ENCODE data around the gene DAZAP1. TPM values are rescaled to one million over a fixed set of nuclear protein-coding genes. Genes with fewer than 3 reads are reported as not detected.

DAZAP1 gene
- total RNA-seq, 1 experiment from 2014 or later, result 165 TPM

DNA sequence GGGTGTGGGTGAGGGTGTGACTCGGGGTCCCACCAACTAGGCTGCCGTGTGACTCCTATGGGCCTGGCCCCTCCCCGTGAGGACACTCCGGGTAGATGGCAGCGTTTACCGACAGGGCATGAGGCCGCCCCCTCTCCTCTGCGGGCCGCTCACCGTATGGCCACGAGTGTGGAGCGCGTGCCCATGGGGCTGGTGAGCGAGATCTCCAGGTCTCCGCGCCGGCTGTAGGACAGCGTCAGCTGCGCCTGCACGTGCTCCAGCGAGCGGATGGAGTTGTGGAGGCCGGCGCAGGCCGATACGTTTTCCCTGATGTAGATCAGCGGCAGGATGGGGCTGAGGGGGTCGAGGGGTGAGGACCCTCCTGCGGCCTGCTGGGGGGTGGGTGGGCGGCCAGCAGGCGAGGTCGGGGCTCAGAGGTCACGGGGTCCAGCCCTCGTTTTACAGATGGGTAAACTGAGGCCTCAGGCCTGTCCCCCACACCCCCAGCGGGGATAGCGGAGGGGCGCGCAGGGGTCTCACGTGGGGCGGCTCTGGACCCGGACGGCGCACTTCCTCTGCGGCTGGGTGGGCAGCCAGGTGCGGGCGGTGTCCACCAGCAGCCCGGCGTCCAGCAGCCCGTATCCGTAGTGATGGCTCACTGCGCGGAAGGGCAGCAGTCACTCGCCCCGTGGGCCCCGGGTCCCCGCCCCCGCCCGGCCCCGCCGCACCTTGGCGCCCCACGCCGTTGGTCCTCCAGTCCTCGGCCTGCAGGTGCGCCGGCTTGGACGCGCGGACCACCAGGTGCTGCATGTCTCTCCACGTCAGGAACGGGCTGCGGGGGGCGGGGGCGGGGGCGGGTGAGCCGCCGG, 76.0 kb downstream of the DAZAP1 start:
- ChIA-PET CTCF (no interaction called here), POLR2A (no interaction called here)
- intact Hi-C loops (cut with micrococcal nuclease; ENCODE audit: unreplicated experiment), result no loop called here
- no peaks in the 10 kb centered on the region for H3K4me1 Mint-ChIP-seq (ENCODE audit: low read depth, unreplicated experiment)
- H3K4me3 ChIP-seq (ENCODE audit: low read depth, low read length), result no peak overlapping the region
- no peak overlapping the region for H3K4me3 Mint-ChIP-seq (ENCODE audit: unreplicated experiment)
- peaks cover 14% of the 10 kb centered on the region for H3K36me3 Mint-ChIP-seq (ENCODE audit: insufficient read depth, unreplicated experiment)
- TF ChIP-seq, protein P1, sequence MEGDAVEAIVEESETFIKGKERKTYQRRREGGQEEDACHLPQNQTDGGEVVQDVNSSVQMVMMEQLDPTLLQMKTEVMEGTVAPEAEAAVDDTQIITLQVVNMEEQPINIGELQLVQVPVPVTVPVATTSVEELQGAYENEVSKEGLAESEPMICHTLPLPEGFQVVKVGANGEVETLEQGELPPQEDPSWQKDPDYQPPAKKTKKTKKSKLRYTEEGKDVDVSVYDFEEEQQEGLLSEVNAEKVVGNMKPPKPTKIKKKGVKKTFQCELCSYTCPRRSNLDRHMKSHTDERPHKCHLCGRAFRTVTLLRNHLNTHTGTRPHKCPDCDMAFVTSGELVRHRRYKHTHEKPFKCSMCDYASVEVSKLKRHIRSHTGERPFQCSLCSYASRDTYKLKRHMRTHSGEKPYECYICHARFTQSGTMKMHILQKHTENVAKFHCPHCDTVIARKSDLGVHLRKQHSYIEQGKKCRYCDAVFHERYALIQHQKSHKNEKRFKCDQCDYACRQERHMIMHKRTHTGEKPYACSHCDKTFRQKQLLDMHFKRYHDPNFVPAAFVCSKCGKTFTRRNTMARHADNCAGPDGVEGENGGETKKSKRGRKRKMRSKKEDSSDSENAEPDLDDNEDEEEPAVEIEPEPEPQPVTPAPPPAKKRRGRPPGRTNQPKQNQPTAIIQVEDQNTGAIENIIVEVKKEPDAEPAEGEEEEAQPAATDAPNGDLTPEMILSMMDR (IDR thresholded peaks at IDR 0.05; ENCODE audit: insufficient read depth in 1 of 2, low read depth in 1 of 2, low read length in 1 of 2, severe bottlenecking in 1 of 2, unreplicated experiment in 1 of 2), result no peak
- no TSS peak for BruUV-seq (replicated peaks)
- H3K36me3 ChIP-seq (ENCODE audit: control insufficient read depth, insufficient read depth, low read length), result no peaks in the 10 kb centered on the region
- no peaks in the 10 kb centered on the region for H3K27me3 Mint-ChIP-seq (ENCODE audit: insufficient read depth, unreplicated experiment)
- no peaks in the 10 kb centered on the region for H3K4me1 ChIP-seq
- H3K9me3 ChIP-seq, result no peaks in the 10 kb centered on the region
- no peak for DNase-seq
- H3K9me3 Mint-ChIP-seq (ENCODE audit: unreplicated experiment), result no peaks in the 10 kb centered on the region
- no peak overlapping the region for H3K27ac Mint-ChIP-seq (ENCODE audit: unreplicated experiment)
- H3K27me3 ChIP-seq (replicated peaks; ENCODE audit: control insufficient read depth, insufficient read depth, low read length), result no peaks in the 10 kb centered on the region

- POLR2A ChIA-PET, result no interaction called here
Measured at GRCh38 chr19:1483979-1484428, 76.6 kb downstream of the DAZAP1 start.

More at GRCh38 chr19:1483979-1484428, 76.6 kb downstream of the DAZAP1 start:
- Histone ChIP-seq H3K36me3 (ENCODE audit: control insufficient read depth, insufficient read depth, low read length) (no peaks in the 10 kb centered on the region), H3K4me1 (no peaks in the 10 kb centered on the region), H3K9me3 (no peaks in the 10 kb centered on the region), H3K27me3 (replicated peaks; ENCODE audit: control insufficient read depth, insufficient read depth, low read length) (no peaks in the 10 kb centered on the region), H3K4me3 (ENCODE audit: low read depth, low read length) (no peak overlapping the region)
- Mint-ChIP-seq H3K36me3 (ENCODE audit: insufficient read depth, unreplicated experiment) (peaks cover 10% of the 10 kb centered on the region), H3K4me3 (ENCODE audit: unreplicated experiment) (no peak overlapping the region), H3K27ac (ENCODE audit: unreplicated experiment) (no peak overlapping the region), H3K27me3 (ENCODE audit: insufficient read depth, unreplicated experiment) (no peaks in the 10 kb centered on the region), H3K4me1 (ENCODE audit: low read depth, unreplicated experiment) (no peaks in the 10 kb centered on the region), H3K9me3 (ENCODE audit: unreplicated experiment) (no peaks in the 10 kb centered on the region)
- BruUV-seq (replicated peaks), result no TSS peak
- intact Hi-C loops (cut with micrococcal nuclease; ENCODE audit: unreplicated experiment), result no loop called here
- CTCF ChIA-PET, result no interaction called here
- DNase-seq, result no peak
- TF ChIP-seq, protein P1 (IDR thresholded peaks at IDR 0.05; ENCODE audit: insufficient read depth in 1 of 2, low read depth in 1 of 2, low read length in 1 of 2, severe bottlenecking in 1 of 2, unreplicated experiment in 1 of 2), result no peak

Other genes with a start within 250 kb of the DAZAP1 start
- gene SBNO2, start 233.3 kb upstream of the DAZAP1 start, total RNA-seq (2022), result 37.3 and 41.2 TPM in 2 replicates
- 56.7 and 58.1 TPM in 2 replicates for gene STK11, start 201.8 kb upstream of the DAZAP1 start, total RNA-seq (2022)
- gene CBARP, start 169.6 kb upstream of the DAZAP1 start, total RNA-seq (2022), result 7.3 and 9.7 TPM in 2 replicates
- 126 and 140 TPM in 2 replicates for gene ATP5F1D, start 165.8 kb upstream of the DAZAP1 start, total RNA-seq (2022)
- gene MIDN, start 159.0 kb upstream of the DAZAP1 start, total RNA-seq (2022), result 125 and 128 TPM in 2 replicates
- gene CIRBP, start 138.3 kb upstream of the DAZAP1 start, total RNA-seq (2022), result 289 and 331 TPM in 2 replicates
- 51.0 and 56.3 TPM in 2 replicates for gene FAM174C, start 132.1 kb upstream of the DAZAP1 start, total RNA-seq (2022)
- 18.6 and 20.6 TPM in 2 replicates for gene EFNA2, start 121.7 kb upstream of the DAZAP1 start, total RNA-seq (2022)
- gene NDUFS7, start 23.7 kb upstream of the DAZAP1 start, total RNA-seq (2022), result 111 and 114 TPM in 2 replicates
- gene GAMT, start 6.0 kb upstream of the DAZAP1 start, total RNA-seq (2022), result 67.3 and 75.7 TPM in 2 replicates
- 1,192 and 1,341 TPM in 2 replicates for gene RPS15, start 30.8 kb downstream of the DAZAP1 start, total RNA-seq (2022)
- 9.5 and 11.3 TPM in 2 replicates for gene APC2, start 42.5 kb downstream of the DAZAP1 start, total RNA-seq (2022)
- gene C19orf25, start 71.6 kb downstream of the DAZAP1 start, total RNA-seq (2022), result 41.9 and 45.4 TPM in 2 replicates
- 6.4 and 9.8 TPM in 2 replicates for gene PCSK4, start 82.8 kb downstream of the DAZAP1 start, total RNA-seq (2022)
- gene REEP6, start 83.6 kb downstream of the DAZAP1 start, total RNA-seq (2022), result 50.2 and 61.5 TPM in 2 replicates
- gene ADAMTSL5, start 105.4 kb downstream of the DAZAP1 start, total RNA-seq (2022), result 23.9 and 26.2 TPM in 2 replicates
- gene PLK5, start 116.5 kb downstream of the DAZAP1 start, total RNA-seq (2022), result 0.19 TPM in 1 of 2 replicates, not detected in the other
- gene MEX3D, start 160.7 kb downstream of the DAZAP1 start, total RNA-seq (2022), result 50.6 and 52.1 TPM in 2 replicates
- gene MBD3, start 185.3 kb downstream of the DAZAP1 start, total RNA-seq (2022), result 89.3 and 95.3 TPM in 2 replicates
- 222 and 238 TPM in 2 replicates for gene UQCR11, start 197.9 kb downstream of the DAZAP1 start, total RNA-seq (2022)
- 147 and 162 TPM in 2 replicates for gene TCF3, start 245.0 kb downstream of the DAZAP1 start, total RNA-seq (2022)

Measured in Caco-2 (cell line).